NCI-H2227 treated with DMSO at 0.1 percent for 48 hours (cell line): ENCODE measurements around the gene SNRPA1.

ENCODE experiments used
- DNase-seq: peaks from one replicate; lab custom pipeline; 2025; lab: John Stamatoyannopoulos, UW

The SNRPA1 gene

DNA sequence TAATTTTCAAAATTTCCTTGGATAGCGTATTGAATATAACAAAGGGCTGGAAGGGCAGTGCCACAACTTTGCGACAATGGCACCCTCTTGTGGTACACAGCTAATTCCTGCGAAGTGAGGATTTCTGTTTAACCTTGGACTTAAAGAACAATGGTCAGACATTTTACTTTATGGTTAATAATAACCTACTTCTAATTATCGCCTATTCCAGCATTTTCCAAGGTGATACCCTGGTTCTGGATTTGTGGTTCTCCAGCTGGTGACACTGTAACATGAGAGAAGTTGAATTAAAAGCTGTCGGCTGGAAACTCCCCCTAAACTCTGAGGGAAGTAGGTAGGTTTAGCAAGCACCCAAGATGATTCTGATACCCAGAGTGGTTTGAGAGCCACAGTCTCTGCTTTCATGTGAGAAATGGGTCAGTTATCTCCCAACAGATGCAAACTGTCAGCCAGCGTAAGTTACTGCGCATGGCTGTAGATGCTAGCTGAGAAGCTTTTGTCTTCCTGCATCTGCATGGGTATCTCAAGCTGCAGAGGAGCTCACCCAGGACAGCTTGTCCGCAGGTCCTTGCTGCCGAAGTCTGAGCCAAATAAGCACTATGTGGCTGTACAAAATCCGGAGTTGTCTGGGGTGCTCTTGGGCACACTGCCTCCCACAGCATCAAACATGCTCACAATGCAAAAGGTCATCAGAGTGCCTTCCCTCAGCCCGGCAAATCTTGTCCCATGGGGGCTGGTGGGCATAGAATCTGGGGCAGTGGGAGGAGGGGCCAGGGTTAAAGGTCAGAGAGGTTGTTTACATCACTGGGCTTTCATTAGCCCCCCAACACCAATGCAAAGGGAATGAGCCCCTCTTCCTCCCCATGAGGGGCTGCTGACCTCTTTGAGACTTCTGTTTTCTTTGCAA lies 36.6 kb downstream of the SNRPA1 start:
- peak; percentile 40 for DNase-seq

DNA sequence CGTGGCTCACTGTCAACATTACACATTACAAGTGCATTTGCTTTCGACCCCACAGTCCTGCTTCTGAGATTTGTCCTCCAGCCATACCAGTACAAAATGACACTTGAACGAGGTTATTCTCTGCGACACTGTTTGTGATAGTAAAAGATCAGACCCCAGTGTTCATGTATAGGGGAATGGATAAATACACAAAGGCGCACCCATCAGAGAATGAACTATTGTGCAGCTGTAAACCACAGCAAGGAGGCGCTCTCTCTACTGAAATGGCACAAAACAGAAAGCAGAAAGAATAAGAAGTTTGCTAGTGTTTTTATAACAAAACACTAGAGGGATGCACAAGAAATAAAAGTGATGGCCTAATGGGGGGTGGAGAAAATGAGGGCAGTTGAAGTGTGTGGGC lies 38.3 kb downstream of the SNRPA1 start:
- DNase-seq, result no peak

GRCh38 chr15:101255615-101256241 lies 39.3 kb downstream of the SNRPA1 start:
- peak; percentile 32 for DNase-seq

DNA sequence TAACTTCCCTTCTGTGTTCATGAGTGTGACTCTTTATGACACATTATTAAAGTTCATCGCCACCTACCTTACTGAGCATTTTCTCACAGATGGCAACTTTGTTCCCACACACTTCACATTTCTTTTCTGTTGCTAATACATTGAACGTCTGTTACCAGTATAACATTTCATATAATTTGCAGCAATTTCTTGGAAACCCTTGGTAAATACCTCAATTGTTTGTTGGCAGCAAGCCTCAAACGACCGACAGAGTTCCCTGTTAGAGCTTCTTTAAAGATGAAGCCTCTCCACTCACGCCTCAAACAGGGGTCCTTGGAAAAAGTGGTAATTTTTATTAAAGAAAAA lies 40.0 kb downstream of the SNRPA1 start:
- no peak for DNase-seq

DNA sequence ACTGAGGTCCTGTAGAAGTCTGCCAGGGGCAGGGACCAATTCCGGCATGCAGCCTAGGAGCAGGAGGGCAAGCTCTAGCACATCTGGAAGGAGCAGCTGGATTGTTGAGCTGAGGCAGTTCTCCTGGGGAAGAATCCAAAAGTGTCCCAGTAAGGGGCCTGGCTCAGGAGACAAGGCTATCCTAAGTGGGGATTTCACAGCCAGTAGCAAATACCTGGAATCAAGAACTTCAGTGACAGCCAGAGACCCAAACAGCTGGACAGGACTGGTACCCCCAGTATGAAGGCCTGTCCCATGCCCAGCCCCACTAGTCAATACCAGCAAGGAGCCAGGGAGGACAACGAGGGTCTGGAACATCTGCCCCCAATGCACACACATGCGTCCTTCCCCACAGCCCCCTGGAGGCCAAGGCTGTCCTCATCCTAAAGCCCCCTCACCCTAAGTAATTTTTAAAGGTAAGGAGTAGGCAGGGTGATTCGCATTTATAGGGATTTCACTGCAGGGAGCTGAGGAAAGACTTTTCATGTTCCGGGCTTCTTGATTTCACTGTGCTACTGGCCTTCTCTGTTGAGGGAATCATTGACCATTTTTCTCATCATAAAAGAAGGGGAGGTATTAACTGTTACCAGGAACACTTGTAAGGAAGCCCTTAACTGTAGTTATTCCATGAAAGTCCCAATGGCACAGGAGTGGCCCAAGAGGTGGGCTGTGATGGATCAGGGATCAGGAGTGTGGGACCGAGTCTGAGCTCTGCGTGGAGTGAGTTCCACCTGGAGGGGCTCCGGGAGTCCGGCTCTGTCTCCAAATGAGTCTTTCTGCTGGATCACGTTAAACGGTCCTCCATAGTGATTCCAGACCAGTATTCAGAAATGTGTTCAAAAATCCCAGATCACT lies 40.6 kb downstream of the SNRPA1 start:
- DNase-seq, result no peak

DNA sequence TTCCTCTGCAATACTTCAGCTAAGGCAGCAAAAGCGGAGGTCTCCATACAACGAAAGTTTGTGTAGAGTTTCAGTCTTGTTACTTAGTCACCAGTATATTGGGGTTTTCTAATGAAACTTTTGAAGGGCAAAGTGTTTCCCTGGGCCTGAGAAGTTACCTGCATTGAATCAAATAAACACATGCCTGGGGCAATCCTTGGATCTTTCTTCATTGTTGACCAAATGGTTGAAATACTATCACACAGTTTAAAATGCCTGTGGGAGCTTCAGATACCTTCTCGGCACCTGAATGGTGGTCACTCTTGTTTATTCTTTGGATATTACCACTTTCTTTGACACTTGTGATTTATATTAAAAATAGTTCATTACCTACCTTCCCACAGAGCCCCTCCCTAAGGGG lies 42.2 kb downstream of the SNRPA1 start:
- DNase-seq, result no peak

DNA sequence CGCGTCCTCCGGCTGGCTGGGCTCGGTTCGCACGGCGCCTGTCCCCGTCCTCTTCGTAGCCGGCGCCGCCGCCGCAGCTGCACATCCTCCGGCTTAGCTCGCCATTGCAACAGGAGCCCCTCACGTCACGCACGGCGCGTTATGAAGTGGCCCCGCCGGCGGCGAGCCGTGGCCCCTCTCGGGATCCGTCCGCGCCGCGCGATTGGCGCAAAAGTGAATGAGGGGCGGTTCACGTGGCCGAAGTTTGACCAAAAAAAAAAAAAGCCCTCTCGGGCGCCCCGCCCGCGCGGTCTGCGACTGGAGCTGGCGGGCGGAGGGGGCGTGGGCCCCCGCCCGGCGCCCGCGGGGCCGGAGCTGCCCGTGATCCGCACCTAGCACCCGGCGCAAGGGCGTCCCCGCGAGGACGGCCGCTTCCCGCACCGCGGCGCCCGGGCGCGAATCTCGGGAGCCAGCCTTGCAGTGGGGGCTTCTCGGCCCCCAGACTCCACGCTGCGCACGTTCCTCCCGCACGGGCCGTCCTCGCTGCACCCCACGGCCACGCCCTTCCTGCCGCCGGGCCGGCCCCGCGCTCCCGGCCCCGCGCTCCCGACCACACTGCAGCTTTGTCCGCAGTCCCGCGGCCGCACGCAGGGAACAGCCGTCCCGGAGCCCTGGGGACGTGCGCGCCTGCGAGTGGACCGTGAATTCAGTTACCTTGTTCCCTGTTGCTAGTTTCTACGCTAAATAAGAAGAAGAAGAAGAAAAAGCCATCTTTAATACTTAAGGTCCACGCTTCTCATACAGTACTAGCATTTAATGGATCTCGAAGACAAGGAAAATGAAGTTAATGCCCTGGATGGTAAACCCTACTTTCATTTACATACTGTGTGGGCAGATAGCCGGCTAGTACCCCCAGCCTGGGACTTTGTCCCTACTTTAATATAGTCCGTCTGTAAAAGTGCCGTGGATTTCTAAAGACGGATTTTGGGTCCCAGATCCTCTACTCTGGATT lies 42.9 kb downstream of the SNRPA1 start, which contains the start of gene CHSY1:
TSS of gene CHSY1 (minus strand) at position 219 of the 991 bp plus-strand sequence. CDS start 592 bp downstream, outside the sequence.
- DNase-seq, result peak; percentile 59

GRCh38 chr15:101250873-101251829 lies 43.9 kb downstream of the SNRPA1 start:
- no peak for DNase-seq

DNA sequence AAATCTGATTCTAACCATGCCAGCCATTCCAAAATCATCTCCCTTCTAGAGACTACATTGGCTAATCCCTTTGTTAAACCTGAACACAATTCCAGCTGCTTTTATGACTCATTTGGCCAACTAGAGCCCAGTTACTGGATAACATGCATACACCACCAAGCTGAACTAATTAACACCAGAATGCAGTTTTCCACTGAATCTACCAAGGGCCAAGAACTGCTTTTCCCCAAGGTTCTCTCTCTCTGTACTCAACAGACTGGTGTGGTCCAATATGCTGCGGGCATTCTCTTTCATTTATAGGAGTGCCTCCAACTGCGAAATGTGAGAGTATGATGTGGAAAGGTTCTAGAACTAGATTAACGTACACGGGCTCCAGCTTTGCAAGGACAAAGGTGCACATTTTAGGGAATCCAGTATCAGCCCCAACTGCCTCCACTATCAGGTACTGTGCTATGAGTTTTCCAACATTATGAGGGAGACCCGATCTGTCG lies 44.7 kb downstream of the SNRPA1 start:
- DNase-seq, result no peak

DNA sequence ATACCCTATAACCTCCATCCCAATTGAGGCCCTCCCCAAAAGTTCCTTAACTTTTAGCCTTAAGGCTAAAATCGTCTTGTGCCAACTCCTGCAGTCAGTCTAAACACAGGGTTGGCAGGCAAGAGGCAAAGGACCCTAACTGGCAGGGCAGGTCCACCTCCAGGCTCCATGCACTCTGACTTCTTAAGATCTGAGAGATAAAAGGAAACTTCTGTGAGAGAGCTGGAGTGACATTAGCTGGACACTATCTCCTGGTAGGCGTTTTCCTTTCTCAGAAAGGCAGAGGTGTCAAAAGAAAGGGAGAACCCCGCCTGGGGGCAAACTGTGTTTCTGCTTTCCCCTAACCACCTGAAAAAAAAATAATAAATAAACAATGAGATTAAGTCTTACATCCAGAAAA lies 46.8 kb downstream of the SNRPA1 start:
- DNase-seq, result no peak

DNA sequence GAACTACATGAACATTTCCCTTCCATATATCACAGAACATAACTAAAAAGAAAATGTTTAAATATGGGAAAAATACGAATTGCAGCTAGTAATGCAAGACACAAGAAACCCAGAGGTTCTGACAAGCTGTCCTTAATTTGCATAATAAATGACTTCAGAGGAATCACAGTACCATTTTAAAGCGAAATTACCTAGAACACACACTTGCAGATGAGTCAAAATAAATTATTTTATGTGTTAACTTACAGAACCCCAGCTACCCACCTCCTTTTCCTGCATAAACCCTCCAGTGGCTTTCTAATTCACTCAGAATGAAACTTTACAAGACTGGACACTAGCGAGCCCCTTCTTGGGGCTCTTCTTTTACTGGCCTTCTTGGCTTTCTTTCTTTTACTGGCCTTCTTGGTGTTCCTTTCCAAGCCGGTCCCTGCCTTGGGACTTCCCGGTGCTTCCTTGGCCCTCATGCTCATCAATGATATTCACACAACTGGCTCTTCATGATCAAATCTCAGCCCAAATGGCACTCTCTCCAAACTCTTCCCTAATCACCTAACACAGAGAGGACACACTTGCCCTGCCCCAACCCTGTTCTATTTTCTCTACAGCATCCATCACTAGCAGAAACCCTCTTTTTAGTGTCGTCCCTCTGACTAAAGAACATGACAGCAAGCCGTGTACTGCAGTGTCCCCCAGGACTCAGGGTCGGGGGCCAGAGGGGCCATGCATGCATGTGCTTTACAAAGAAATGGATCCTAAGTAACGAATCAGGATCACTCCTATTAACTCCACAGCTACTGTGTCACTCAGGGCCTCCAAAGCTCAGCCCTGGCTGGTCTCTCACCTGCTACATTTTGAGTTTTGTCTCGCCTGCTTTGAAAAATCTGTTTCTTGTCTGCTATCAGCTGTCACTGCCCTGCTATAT lies 48.0 kb downstream of the SNRPA1 start:
- no peak for DNase-seq

DNA sequence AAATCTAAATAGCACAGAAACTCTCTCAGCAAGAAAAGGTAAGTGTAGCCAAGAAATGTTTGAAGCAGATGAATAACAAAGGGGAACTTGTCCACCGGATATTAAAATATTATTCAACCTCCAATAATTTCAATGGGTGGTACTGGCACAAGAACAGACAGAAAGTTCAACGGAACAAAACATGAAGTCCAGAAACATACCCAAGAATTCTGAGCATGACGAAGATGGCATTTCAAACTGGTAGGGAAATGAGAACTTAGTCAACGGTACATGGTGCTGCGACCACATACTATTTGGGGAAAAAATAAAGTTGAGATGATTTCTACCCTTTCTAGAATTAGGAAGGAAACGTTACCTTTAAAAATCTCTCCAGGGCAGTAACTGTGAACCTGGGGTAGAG lies 48.7 kb downstream of the SNRPA1 start:
- DNase-seq, result no peak

GRCh38 chr15:101244889-101245668 lies 50.0 kb downstream of the SNRPA1 start:
- DNase-seq, result no peak

DNA sequence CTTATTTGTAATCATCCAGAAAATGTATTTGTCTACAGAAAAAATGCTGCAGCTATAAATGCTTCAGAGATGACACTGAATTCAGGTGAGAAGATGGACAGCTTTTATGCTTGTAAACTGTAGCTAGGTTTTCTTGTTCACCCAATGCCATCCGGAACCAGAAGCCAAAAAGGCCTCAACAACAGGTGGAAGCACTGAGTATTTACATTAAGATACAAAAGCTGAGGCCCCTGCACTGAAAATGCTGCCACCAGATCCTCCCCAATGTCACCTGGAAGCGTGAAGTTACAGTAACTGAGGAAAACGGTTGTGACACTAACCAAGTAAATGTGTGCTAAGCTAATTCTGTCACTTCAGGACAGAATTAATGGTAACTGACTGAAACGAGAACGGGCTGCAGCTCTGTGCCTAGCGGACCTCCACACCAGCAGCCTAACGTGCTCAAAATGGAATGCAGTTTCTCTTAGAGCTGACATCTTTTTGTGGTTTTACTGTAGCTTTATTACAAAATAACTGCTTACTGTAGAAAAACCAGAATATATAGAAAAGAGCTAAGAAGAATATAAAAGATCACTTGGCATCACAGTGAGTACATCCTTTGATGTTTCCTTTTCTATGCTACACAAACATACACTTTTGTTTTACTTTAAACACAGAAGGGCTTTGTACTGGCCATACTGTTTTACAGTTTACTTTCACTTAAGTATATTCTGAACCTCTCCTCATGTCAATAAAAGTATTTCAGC lies 50.8 kb downstream of the SNRPA1 start:
- no peak for DNase-seq

- DNase-seq, result no peak
Observed at GRCh38 chr15:101243420-101243819, 51.6 kb downstream of the SNRPA1 start.

DNA sequence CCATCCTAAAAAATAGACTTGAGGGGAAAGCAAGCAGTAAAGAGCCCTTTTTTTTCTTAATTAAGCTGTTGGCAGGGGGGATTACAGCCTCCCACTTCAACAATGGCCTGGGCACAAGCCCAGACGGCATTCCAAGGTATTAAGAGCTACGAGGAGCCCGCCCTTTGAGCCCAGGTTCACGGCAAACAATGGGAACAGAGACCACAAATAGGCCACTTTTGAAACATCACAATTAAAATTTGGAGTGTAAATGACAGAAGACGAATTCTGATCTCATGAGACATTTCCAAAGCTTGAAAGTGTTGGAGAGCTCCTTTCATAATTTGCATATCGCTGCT lies 52.1 kb downstream of the SNRPA1 start:
- no peak for DNase-seq
